MG63 (cell line): ENCODE results near the gene ELL2. TPM values are rescaled to one million over a fixed set of nuclear protein-coding genes. Genes with fewer than 3 reads are reported as not detected.

Experiments
- DNase-seq: peaks from one replicate; pipeline ENCODE4 v3.0.0-alpha.2; 2020
- H3K27me3 ChIP-seq: fragments of 250-450 bp; sonication (Bioruptor Pico); 2 replicates; pipeline ENCODE4 v1.5.1; 2020; ENCODE audit warnings: mild to moderate bottlenecking, moderate library complexity
- H3K36me3 ChIP-seq: fragments of 250-450 bp; sonication (Bioruptor Pico); 2 replicates; pipeline ENCODE4 v1.5.1; 2020; ENCODE audit warnings: mild to moderate bottlenecking, moderate library complexity
- H3K4me3 ChIP-seq: fragments of 250-450 bp; sonication (Bioruptor Pico); 2 replicates; pipeline ENCODE4 v1.5.1; 2020; ENCODE audit warnings: mild to moderate bottlenecking, moderate library complexity
- H3K9me3 ChIP-seq: fragments of 250-450 bp; sonication (Bioruptor Pico); 2 replicates; pipeline ENCODE4 v1.5.1; 2020; ENCODE audit warnings: mild to moderate bottlenecking, moderate library complexity
- total RNA-seq: library from RNA; depleted of rRNA; stranded (reverse); fragments of >200 nt; shearing (Covaris generic); gene quantifications from 2 replicates; pipeline ENCODE4 v1.2.3, GENCODE V29; 2014; ENCODE audit warnings: low replicate concordance

ELL2 gene
- total RNA-seq, 1 experiment from 2014 or later = 126 TPM

DNA sequence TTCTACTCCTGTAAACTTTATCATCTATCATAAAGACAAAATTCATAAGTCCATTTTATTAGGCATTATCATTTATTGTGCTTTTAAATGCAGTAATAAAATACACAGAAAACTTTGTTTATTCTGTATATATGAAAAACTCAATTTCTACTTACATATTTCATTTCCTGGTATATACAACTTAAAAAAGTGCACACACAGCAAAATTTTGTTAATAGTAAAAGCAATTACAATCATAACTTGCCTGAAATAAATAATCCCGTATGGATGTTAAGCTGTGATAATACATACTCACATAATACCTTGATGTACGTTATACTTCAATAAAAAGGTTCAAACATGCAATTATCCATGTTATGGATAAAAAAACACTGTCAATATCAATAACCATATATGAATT, 19.2 kb downstream of the ELL2 start:
- no peak for DNase-seq
- Histone ChIP-seq H3K27me3 (no peaks in the 10 kb centered on the region), H3K4me3 (no peak overlapping the region), H3K36me3 (peaks cover 98% of the 10 kb centered on the region), H3K9me3 (no peaks in the 10 kb centered on the region; the same call in 1 of the 2 replicates)

- Histone ChIP-seq H3K27me3 (no peaks in the 10 kb centered on the region), H3K9me3 (no peaks in the 10 kb centered on the region), H3K36me3 (peaks cover 98% of the 10 kb centered on the region), H3K4me3 (no peak overlapping the region)
- no peak for DNase-seq
Measured at GRCh38 chr5:95941756-95942155, 19.9 kb downstream of the ELL2 start.

- Histone ChIP-seq H3K36me3 (peaks cover 98% of the 10 kb centered on the region), H3K9me3 (no peaks in the 10 kb centered on the region), H3K27me3 (no peaks in the 10 kb centered on the region), H3K4me3 (no peak overlapping the region)
- no peak for DNase-seq
Measured at GRCh38 chr5:95940758-95941682, 20.6 kb downstream of the ELL2 start.

- peaks cover 98% of the 10 kb centered on the region for H3K36me3 ChIP-seq
- no peak overlapping the region for H3K4me3 ChIP-seq
Measured at GRCh38 chr5:95939465-95939864, 22.2 kb downstream of the ELL2 start.

GRCh38 chr5:95938766-95939165, 22.9 kb downstream of the ELL2 start:
- peaks cover 98% of the 10 kb centered on the region for H3K36me3 ChIP-seq
- no peak overlapping the region for H3K4me3 ChIP-seq
- no peaks in the 10 kb centered on the region for H3K27me3 ChIP-seq
- no peak for DNase-seq
- no peaks in the 10 kb centered on the region for H3K9me3 ChIP-seq

More at GRCh38 chr5:95939465-95939864, 22.2 kb downstream of the ELL2 start:
- no peak for DNase-seq
- H3K27me3 ChIP-seq = no peaks in the 10 kb centered on the region
- H3K9me3 ChIP-seq = no peaks in the 10 kb centered on the region

DNA sequence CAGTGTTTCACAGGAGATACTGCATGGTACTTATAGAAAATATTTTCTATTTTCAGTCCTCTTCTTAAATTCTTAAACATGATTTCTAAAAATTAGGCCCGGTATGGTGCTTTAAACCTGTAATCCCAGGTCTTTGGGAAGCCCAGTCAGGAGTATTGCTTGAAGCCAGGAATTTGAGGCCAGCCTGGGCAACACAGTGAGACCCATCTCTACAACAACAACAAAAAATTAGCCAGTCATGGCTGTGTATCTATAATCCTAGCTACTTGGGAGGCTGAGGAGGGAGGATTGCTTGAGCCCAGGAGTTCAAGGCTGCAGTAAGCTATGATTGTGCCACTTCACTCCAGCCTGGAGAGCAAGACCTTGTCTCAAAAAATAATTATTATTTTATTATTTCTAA, 23.3 kb downstream of the ELL2 start:
- Histone ChIP-seq H3K4me3 (no peak overlapping the region), H3K27me3 (no peaks in the 10 kb centered on the region), H3K36me3 (peaks cover 94% of the 10 kb centered on the region), H3K9me3 (no peaks in the 10 kb centered on the region)
- DNase-seq = no peak

DNA sequence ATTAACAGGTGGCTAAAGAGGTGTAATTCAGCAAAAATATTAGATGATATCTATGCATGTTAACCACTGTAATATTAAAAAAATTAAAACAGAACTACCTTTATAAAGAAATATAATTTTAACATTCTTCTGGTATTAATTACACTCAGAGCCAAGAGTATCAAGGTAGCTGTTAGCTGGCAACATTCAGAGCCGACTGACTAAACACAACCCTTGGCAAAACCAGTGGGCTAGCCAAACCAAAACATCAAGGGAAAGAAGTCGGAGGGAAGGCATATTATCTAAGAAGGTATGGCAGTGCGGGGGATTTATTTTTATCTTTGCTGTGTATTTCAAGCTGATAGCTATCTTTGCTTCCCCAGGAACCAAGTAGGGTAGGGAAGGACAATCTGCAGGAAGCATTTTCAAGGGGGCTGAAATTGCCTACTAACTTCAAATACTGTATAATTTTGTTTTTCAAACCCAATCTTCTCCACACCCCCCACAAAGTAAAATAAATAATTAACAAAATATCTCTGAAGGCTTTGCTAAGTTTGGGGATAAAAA, 24.0 kb downstream of the ELL2 start:
- no peaks in the 10 kb centered on the region for H3K9me3 ChIP-seq
- no peak for DNase-seq
- H3K36me3 ChIP-seq = peaks cover 94% of the 10 kb centered on the region
- H3K27me3 ChIP-seq = no peaks in the 10 kb centered on the region
- no peak overlapping the region for H3K4me3 ChIP-seq

DNA sequence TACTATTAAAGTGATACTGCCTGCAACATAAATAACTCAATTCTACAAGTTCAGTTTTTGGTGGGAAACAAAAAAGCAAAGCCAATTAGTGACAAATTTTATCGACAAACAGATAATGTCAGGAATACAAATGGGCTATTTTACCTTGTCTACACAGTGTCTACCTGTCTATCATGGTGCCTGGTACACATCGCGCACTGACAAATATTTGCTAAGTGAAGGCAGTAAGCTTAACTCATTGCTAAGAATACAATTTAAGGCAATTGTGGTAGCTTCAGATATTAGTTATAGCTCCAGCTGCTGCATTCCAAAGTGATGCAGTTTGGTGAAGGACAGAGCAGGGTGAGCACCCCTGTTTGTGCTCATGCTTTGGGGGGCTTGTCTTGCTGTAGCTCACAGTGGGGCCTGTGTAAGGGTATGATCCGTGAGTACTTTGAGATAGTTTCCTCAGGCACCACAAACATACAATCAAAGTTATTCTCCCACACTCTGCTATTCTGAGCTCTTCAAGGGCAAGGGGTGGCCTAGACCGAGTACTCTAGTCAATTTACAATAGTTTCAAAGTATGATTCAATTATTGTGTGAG, 24.7 kb downstream of the ELL2 start:
- DNase-seq = no peak
- Histone ChIP-seq H3K36me3 (peaks cover 95% of the 10 kb centered on the region), H3K27me3 (no peaks in the 10 kb centered on the region)

GRCh38 chr5:95935553-95936100, 26.0 kb downstream of the ELL2 start:
- no peaks in the 10 kb centered on the region for H3K9me3 ChIP-seq
- H3K4me3 ChIP-seq = no peak overlapping the region
- H3K27me3 ChIP-seq = no peaks in the 10 kb centered on the region
- peaks cover 92% of the 10 kb centered on the region for H3K36me3 ChIP-seq
- DNase-seq = no peak

More for the DNA sequence above, 24.7 kb downstream of the ELL2 start:
- Histone ChIP-seq H3K4me3 (no peak overlapping the region), H3K9me3 (no peaks in the 10 kb centered on the region)

DNA sequence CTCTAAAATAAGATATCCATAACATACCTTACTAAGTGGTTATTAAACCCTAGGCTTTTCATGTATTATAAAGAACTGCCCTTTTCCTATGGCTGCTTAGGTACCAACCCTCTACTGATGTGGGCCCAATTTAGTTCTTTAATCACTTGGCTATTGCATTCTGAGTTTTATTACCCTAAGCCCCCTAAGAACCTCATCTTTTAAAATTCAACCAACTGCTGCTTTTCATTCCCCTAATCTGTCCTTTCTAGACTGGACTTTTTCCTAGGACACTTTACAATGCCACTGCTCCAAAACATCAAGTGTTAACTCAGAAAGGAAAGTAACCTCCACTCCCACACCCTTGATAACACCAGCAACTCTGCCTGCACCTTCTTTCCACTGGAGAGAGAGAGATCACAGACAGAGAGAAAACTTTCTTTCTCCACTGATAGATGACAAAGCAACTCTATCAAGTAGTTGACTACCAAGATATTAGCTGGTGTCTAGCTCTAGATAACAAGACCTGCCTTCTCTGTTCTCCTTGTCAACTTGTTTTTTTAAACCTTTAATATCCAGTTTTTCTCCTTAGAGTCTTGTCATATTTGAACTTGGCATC, 27.3 kb downstream of the ELL2 start:
- peaks cover 90% of the 10 kb centered on the region for H3K36me3 ChIP-seq
- H3K4me3 ChIP-seq = no peak overlapping the region
- no peaks in the 10 kb centered on the region for H3K27me3 ChIP-seq
- DNase-seq = no peak
- no peaks in the 10 kb centered on the region for H3K9me3 ChIP-seq

GRCh38 chr5:95932941-95933340, 28.7 kb downstream of the ELL2 start:
- Histone ChIP-seq H3K27me3 (no peaks in the 10 kb centered on the region), H3K36me3 (peaks cover 90% of the 10 kb centered on the region), H3K9me3 (no peaks in the 10 kb centered on the region), H3K4me3 (no peak overlapping the region)
- DNase-seq = no peak

DNA sequence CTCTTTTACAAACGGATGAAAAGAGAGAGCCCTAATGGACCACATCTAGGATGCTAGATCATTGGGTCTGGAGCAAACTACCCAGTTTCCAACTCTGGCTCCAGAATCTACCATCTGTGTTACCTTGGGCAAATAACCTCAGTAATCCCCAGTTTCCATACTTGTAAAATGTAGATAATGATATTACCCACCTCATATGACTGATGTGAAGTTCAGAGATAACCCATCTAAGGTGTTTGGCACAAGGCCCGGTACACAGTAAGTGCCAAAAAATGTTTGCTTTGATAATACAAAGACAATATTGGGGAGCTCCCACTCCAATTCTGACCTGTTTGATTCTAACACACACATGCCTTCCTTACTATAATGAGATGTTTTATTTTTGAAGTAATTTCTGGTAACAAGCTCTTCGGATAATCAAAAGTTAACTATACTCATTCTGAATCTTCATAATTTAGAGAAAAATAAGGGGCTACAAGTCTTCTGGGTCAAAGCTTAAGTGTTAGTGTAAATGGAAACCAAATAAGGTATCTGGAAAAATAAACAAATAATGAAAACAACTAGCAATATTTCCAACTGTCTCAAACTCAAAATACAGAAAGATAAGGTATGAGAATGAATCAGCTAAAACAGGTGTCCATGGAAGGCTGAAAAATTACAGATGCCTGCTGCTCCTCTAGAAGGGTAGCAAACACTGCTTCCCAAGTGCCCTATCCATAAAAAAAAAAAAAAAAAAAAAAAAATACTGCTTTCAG, 30.4 kb downstream of the ELL2 start:
- Histone ChIP-seq H3K36me3 (peaks cover 82% of the 10 kb centered on the region), H3K9me3 (no peaks in the 10 kb centered on the region), H3K27me3 (no peaks in the 10 kb centered on the region), H3K4me3 (no peak overlapping the region)
- DNase-seq = no peak

- H3K4me3 ChIP-seq = no peak overlapping the region
- no peaks in the 10 kb centered on the region for H3K9me3 ChIP-seq
- H3K27me3 ChIP-seq = no peaks in the 10 kb centered on the region
- DNase-seq = no peak
- H3K36me3 ChIP-seq = peaks cover 80% of the 10 kb centered on the region
Measured at GRCh38 chr5:95930141-95930930, 31.3 kb downstream of the ELL2 start.

- H3K27me3 ChIP-seq = no peaks in the 10 kb centered on the region
- peaks cover 80% of the 10 kb centered on the region for H3K36me3 ChIP-seq
- no peak overlapping the region for H3K4me3 ChIP-seq
- no peaks in the 10 kb centered on the region for H3K9me3 ChIP-seq
- DNase-seq = no peak
Measured at GRCh38 chr5:95928724-95929253, 32.9 kb downstream of the ELL2 start.

DNA sequence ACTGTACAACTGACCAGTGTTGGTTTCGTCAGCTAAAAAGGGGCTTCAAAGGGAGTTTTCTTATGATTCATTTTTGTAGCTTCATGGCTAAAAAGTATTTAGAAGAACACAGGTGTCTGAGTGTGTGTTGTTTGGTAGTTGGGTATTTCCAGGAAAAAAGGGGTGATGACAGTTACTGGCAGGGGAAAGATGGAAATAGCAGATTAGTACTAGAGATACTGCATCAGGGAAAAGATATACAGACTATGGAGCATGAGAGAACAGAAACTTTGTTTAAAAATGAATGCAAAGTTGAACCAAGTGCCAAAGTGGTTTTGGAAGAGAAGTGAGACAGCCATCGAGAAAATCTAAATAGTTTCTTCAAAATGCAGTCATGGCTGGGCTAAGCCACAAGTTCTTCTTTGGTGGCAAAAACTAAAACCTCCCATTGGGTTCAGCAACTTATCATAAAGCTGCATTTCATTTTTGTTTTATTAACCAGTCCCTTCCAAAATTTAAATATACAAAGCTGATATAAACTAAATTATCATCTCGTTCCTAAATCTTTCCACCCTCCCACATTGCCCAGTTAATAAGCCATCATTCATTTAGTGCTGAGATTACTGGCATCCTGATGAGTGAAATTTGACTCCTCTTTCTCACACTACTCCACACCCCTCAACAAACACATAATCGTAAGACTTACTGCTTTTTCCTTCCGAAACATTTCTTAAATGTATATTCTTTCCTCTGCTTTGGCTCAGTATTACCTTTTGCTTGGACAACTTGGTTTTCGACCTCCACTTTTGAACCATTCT, 33.5 kb downstream of the ELL2 start:
- DNase-seq = no peak
- no peak overlapping the region for H3K4me3 ChIP-seq

More for the DNA sequence above, 33.5 kb downstream of the ELL2 start:
- peaks cover 85% of the 10 kb centered on the region for H3K36me3 ChIP-seq
- no peaks in the 10 kb centered on the region for H3K9me3 ChIP-seq
- H3K27me3 ChIP-seq = no peaks in the 10 kb centered on the region
